Measurements from ENCODE around the gene BCL2L14. TPM values are rescaled to one million over a fixed set of nuclear protein-coding genes. Genes with fewer than 3 reads are reported as not detected.

The BCL2L14 gene
- total RNA-seq = not detected in 2 replicates

GRCh38 chr12:12070674-12071656 lies at the start of gene BCL2L14:
Gene BCL2L14 (plus strand): TSS chr12:12070939. CDS start chr12:12079306, 8,367 bp downstream.

Other genes with a start within 250 kb of the BCL2L14 start
- 16.4 and 25.7 TPM in 2 replicates for gene LRP6, start 196.1 kb downstream of the BCL2L14 start, total RNA-seq